Ovary (tissue), 3 donors: ENCODE data around the gene CCDC148.

ENCODE experiments used
- EP300 ChIP-seq: sonication (generic); formaldehyde crosslinking; IDR thresholded peaks from one replicate; pipeline ENCODE4 v1.6.1; 2017; ENCODE audit warnings: antibody characterized with exemption
- POLR2A ChIP-seq: fragments of 450-650 bp; IDR thresholded peaks from one replicate; pipeline ENCODE4 v1.6.1; 2017; ENCODE audit warnings: antibody characterized with exemption, mild to moderate bottlenecking, moderate library complexity
- TF ChIP-seq, protein P1 (sequence below), 3 donors: fragments of 450-650 bp in 2 of 3; fragments of 200-600 bp in 1 of 3; IDR thresholded peaks; one replicate each; pipeline versions ENCODE4 v1.5.1 to v1.8.0; 2016 to 2022; ENCODE audit warnings: antibody characterized with exemption in 3 of 3, mild to moderate bottlenecking in 1 of 3
- donor health status: DM: no; HTN: no; CAD: no.

DNA sequence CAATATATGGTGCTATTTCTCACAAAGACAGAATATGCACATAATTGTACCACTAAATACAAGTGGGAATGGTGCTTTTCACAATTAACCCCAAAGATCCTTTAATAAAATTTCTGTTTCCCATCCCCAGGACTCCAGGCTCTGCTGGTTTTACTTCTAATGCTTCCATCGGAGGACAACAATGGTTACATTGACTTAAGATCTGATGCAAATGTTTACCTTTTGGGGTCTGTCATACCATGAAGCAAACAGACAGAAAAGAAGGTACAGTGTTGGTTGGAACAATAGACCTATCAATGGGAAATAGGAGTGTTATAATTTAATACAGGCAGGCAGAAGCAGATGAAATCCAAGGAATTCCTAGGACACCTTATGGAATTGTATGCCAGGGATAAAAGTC is 249.2 kb downstream of the CCDC148 start:
- TF ChIP-seq, protein P1, sequence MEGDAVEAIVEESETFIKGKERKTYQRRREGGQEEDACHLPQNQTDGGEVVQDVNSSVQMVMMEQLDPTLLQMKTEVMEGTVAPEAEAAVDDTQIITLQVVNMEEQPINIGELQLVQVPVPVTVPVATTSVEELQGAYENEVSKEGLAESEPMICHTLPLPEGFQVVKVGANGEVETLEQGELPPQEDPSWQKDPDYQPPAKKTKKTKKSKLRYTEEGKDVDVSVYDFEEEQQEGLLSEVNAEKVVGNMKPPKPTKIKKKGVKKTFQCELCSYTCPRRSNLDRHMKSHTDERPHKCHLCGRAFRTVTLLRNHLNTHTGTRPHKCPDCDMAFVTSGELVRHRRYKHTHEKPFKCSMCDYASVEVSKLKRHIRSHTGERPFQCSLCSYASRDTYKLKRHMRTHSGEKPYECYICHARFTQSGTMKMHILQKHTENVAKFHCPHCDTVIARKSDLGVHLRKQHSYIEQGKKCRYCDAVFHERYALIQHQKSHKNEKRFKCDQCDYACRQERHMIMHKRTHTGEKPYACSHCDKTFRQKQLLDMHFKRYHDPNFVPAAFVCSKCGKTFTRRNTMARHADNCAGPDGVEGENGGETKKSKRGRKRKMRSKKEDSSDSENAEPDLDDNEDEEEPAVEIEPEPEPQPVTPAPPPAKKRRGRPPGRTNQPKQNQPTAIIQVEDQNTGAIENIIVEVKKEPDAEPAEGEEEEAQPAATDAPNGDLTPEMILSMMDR (IDR thresholded peaks at IDR 0.05) = no peak
- TF ChIP-seq EP300 = no peak
- no peak for TF ChIP-seq POLR2A
